Natural killer cell (primary cell): Measurements from ENCODE around the gene PIP4K2B. TPM values are rescaled to one million over a fixed set of nuclear protein-coding genes. Genes with fewer than 3 reads are reported as not detected.

Experiments
- ATAC-seq, 3 donors: fragments of 150-1000 bp in 2 of 3; fragments of 200-7000 bp in 1 of 3; cut with Tn5 transposase; 1 replicate in 1 of 3; 2 replicates in 2 of 3; pipeline ENCODE4 v1.10.0; 2021; ENCODE audit warnings: mild to moderate bottlenecking in 2 of 3, moderate library complexity in 2 of 3
- DNase-seq, 2 donors: peaks; one replicate each; pipeline versions ENCODE4 v3.0.0 to v3.0.0-alpha.2; 2013 to 2021; ENCODE audit warnings: mixed read lengths in 1 of 2
- H3K27ac ChIP-seq: one replicate; pipeline ENCODE4 v1.5.1; 2013; ENCODE audit warnings: mild to moderate bottlenecking, low read length
- H3K27me3 ChIP-seq: one replicate; pipeline ENCODE4 v1.6.1; 2013; ENCODE audit warnings: low read length; ENCODE audit not compliant: control insufficient read depth, insufficient read depth
- H3K36me3 ChIP-seq: one replicate; pipeline ENCODE4 v1.6.1; 2013; ENCODE audit warnings: low read length; ENCODE audit not compliant: control insufficient read depth, insufficient read depth
- H3K4me1 ChIP-seq: one replicate; pipeline ENCODE4 v1.6.1; 2013; ENCODE audit warnings: low read length; ENCODE audit not compliant: control insufficient read depth, insufficient read depth
- H3K4me3 ChIP-seq: one replicate; pipeline ENCODE4 v1.5.1; 2013; ENCODE audit warnings: low read length
- H3K9me3 ChIP-seq: one replicate; pipeline ENCODE4 v1.6.1; 2013; ENCODE audit warnings: low read length; ENCODE audit not compliant: control insufficient read depth, insufficient read depth
- H3K27ac Mint-ChIP-seq, 2 donors: one replicate each; pipeline ENCODE4 v1.8.0; 2022; ENCODE audit warnings: mild to moderate bottlenecking in 2 of 2, mixed read lengths in 2 of 2, moderate library complexity in 1 of 2
- H3K27me3 Mint-ChIP-seq, 2 donors: one replicate each; pipeline ENCODE4 v1.8.0; 2022; ENCODE audit warnings: low read depth in 2 of 2, mixed read lengths in 2 of 2
- H3K36me3 Mint-ChIP-seq: one replicate; pipeline ENCODE4 v1.8.0; 2022; ENCODE audit warnings: mixed read lengths
- H3K4me1 Mint-ChIP-seq, 2 donors: one replicate each; pipeline ENCODE4 v1.8.0; 2022; ENCODE audit warnings: mixed read lengths in 2 of 2
- H3K4me3 Mint-ChIP-seq: one replicate; pipeline ENCODE4 v1.8.0; 2022; ENCODE audit warnings: mild to moderate bottlenecking, moderate library complexity, mixed read lengths
- H3K9me3 Mint-ChIP-seq, 2 donors: one replicate each; pipeline ENCODE4 v1.8.0; 2022; ENCODE audit warnings: mixed read lengths in 2 of 2
- CTCF ChIP-seq: fragments of 200-600 bp; IDR thresholded peaks from one replicate; pipeline ENCODE4 v1.8.0; 2022; ENCODE audit warnings: antibody characterized with exemption
- WGBS: methylation state at CpG from one replicate; pipeline ENCODE4 v1.1.7; 2013; ENCODE audit warnings: missing lambda C conversion rate; ENCODE audit not compliant: insufficient coverage; 5-methylcytosine and 5-hydroxymethylcytosine counted together
- intact Hi-C: fragments of 100-400 bp; cut with micrococcal nuclease; formaldehyde crosslinking; loops from one replicate; pipeline ENCODE4 v1.14.2; 2022
- total RNA-seq, 4 donors: library from RNA; stranded (reverse); fragments of 120-200 nt in 1 of 4; gene quantifications; one replicate each; pipeline versions ENCODE4 v1.2.3 to v1.2.4, GENCODE V29; 2013 to 2022

PIP4K2B gene
- total RNA-seq = 10 to 100 TPM; 26.8 to 36.8 (median 36.3) TPM
- total RNA-seq (2013) = 28.8 TPM

DNA sequence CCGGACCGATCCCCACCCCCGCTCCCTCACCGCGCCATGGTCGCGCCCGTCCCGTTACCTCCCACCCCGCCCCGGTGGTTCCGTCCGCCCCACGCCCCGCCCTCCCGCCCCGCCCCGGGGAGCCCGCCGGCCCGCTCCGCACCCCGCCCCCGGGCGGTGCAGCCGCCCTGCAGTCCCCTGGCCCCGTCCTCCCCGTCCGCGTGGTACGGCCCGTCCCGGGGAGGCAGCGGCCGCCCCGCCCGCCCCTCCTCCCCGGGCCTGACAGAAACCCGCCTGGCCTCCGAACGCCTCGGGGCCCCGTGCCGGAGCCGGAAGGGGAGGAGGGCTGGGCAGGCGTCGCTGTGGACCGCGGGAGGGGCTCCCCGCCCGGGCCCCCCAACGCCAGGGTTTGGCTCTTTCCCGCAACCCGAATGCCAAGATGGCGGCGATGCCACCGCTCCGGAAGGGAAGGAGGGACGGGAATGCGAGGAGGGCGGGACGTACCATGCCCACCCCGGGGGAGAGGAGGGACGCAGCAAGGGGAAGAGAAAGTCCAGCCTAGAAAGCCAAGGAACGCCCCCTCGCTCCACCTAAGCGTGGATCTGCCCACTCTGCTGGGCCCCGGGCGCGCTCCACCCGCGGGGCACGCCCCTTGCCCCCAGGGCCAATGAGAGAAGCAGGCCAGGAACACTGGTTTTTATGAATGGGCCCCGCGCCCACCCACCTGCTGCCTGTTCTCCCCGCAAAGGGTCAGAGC, at the start of gene PIP4K2B:
Gene PIP4K2B, minus strand, starts transcription at position 56 of the 736 bp plus-strand sequence. CDS start 132 bp downstream, outside the sequence.
- H3K9me3 Mint-ChIP-seq = no peaks in the 10 kb centered on the region
- Histone ChIP-seq H3K9me3 (no peaks in the 10 kb centered on the region), H3K27ac (peak within 1 kb of the TSS; percentile 68), H3K27me3 (no peaks in the 10 kb centered on the region), H3K36me3 (peaks cover 24% of the 10 kb centered on the region), H3K4me1 (peaks cover 23% of the 10 kb centered on the region), H3K4me3 (peak within 1 kb of the TSS; percentile 91)
- H3K36me3 Mint-ChIP-seq = peaks cover 5% of the 10 kb centered on the region
- peaks cover 28 to 36% of the 10 kb centered on the region in 2 donors for H3K4me1 Mint-ChIP-seq
- H3K27me3 Mint-ChIP-seq = no peaks in the 10 kb centered on the region
- under 1% methylated on average over 72 of the region's 76 CpGs for WGBS
- intact Hi-C loops = no loop called here
- ATAC-seq = peak; percentile 75 to 88 (median 78)
- peak within 1 kb of the TSS; percentile 91 for H3K4me3 Mint-ChIP-seq
- no peak for TF ChIP-seq CTCF
- peak; percentile 74 to 89 for DNase-seq
- peak within 1 kb of the TSS; percentile 88 to 92 for H3K27ac Mint-ChIP-seq

DNA sequence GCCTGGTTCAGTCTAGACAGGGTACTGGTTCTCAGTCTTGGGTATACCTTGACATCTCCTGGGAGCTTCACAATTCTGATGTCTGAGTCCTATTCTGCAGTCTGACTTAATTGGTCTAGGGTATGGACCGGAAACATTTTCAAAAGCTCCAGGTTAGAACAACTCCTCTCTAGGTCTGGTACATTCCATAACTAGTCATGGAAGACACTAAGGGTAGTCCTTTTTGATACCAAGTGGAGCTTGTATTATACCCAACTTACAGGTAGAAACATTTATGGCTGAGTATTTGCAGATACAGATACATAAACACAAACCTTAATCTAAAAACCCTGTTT, 49.2 kb upstream of the PIP4K2B start:
- H3K27ac Mint-ChIP-seq = peak overlapping the region in 1 of 2 donors; percentile 10
- TF ChIP-seq CTCF = no peak
- H3K27me3 Mint-ChIP-seq = no peaks in the 10 kb centered on the region
- no peak overlapping the region for H3K27ac ChIP-seq
- intact Hi-C loops = no loop called here
- no peak overlapping the region for H3K4me3 ChIP-seq
- H3K4me3 Mint-ChIP-seq = no peak overlapping the region
- DNase-seq (no peak), ATAC-seq (no peak)
- no peaks in the 10 kb centered on the region for H3K9me3 ChIP-seq
- H3K36me3 ChIP-seq = peaks cover 52% of the 10 kb centered on the region
- WGBS = no CpG with 5 or more reads among the region's 1 CpG
- H3K36me3 Mint-ChIP-seq = peaks cover 23% of the 10 kb centered on the region
- H3K4me1 Mint-ChIP-seq = peaks cover 34 to 37% of the 10 kb centered on the region in 2 donors
- peaks cover 22% of the 10 kb centered on the region for H3K4me1 ChIP-seq
- no peaks in the 10 kb centered on the region for H3K9me3 Mint-ChIP-seq
- no peaks in the 10 kb centered on the region for H3K27me3 ChIP-seq

DNA sequence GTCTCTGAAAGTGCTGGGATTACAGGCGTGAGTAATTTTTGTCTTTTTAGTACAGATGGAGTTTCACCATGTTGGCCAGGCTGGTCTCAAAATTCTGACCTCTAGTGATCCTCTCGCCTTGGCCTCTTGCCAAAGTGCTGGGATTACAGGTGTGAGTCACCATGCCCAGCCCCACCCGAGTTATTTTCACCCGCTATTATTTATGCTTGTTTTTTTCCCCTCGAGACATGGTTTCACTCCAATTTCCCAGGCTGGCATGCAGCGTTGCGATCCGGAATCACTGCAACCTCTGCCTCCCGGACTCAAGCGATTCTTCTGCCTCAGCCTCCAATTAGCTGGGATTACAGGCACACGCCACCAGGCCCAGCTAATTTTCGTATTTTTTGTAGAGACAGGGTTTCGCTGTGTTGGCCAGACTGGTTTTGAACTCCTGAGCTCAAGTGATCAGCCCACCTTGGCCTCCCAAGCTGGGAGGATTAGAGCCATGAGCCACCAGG, 45.0 kb upstream of the PIP4K2B start:
- ATAC-seq (no peak), DNase-seq (no peak)
- Mint-ChIP-seq H3K4me1 (peaks cover 0 to 10% of the 10 kb centered on the region in 2 donors), H3K27me3 (no peaks in the 10 kb centered on the region), H3K36me3 (peaks cover 7% of the 10 kb centered on the region), H3K4me3 (no peak overlapping the region), H3K27ac (no peak overlapping the region), H3K9me3 (no peaks in the 10 kb centered on the region)
- H3K4me3 ChIP-seq = no peak overlapping the region
- TF ChIP-seq CTCF = no peak
- intact Hi-C loops = no loop called here
- 84% methylated on average over 13 of the region's 13 CpGs for WGBS
- peaks cover 22% of the 10 kb centered on the region for H3K36me3 ChIP-seq
- no peak overlapping the region for H3K27ac ChIP-seq
- H3K4me1 ChIP-seq = peaks cover 6% of the 10 kb centered on the region
- no peaks in the 10 kb centered on the region for H3K27me3 ChIP-seq
- H3K9me3 ChIP-seq = no peaks in the 10 kb centered on the region
